Lower leg skin (tissue), 4 donors: ENCODE data around the gene DEDD2. TPM values are rescaled to one million over a fixed set of nuclear protein-coding genes. Genes with fewer than 3 reads are reported as not detected.

ENCODE experiments used
- DNase-seq, 2 donors: peaks; one replicate each; pipeline ENCODE4 v3.0.0-alpha.2; 2019; ENCODE audit warnings: low spot score in 2 of 2
- H3K4me3 ChIP-seq: fragments of 200-600 bp; sonication (generic); 2 replicates; pipeline ENCODE4 v1.5.1; 2017; ENCODE audit warnings: mild to moderate bottlenecking, low read depth; ENCODE audit not compliant: poor library complexity, severe bottlenecking
- POLR2A ChIP-seq, 2 donors: fragments of 450-650 bp; IDR thresholded peaks; one replicate each; pipeline ENCODE4 v1.6.1; 2016 to 2017; ENCODE audit warnings: antibody characterized with exemption in 2 of 2, mild to moderate bottlenecking in 1 of 2, moderate library complexity in 1 of 2
- WGBS, 2 donors: methylation state at CpG; one replicate each; pipeline ENCODE4 v1.1.5; 2018; 5-methylcytosine and 5-hydroxymethylcytosine counted together
- intact Hi-C: fragments of 100-400 bp; cut with DNase I; formaldehyde crosslinking; loops from one replicate; pipeline ENCODE4 v1.15.0; 2023; ENCODE audit warnings: low total_unique reads
- total RNA-seq, 4 donors: library from RNA; depleted of rRNA; stranded (reverse); fragments of >200 nt; gene quantifications; one replicate each; pipeline ENCODE4 v1.1.0, GENCODE V29; 2016
- TF ChIP-seq, protein P1 (sequence below), 3 donors: fragments of 450-650 bp; IDR thresholded peaks; one replicate each; pipeline ENCODE4 v1.5.1; 2016; ENCODE audit warnings: antibody characterized with exemption in 3 of 3, mild to moderate bottlenecking in 3 of 3, moderate library complexity in 2 of 3

DEDD2 gene
- total RNA-seq, 4 donors from 2014 or later = 82.9 to 135 (median 93.5) TPM

DNA sequence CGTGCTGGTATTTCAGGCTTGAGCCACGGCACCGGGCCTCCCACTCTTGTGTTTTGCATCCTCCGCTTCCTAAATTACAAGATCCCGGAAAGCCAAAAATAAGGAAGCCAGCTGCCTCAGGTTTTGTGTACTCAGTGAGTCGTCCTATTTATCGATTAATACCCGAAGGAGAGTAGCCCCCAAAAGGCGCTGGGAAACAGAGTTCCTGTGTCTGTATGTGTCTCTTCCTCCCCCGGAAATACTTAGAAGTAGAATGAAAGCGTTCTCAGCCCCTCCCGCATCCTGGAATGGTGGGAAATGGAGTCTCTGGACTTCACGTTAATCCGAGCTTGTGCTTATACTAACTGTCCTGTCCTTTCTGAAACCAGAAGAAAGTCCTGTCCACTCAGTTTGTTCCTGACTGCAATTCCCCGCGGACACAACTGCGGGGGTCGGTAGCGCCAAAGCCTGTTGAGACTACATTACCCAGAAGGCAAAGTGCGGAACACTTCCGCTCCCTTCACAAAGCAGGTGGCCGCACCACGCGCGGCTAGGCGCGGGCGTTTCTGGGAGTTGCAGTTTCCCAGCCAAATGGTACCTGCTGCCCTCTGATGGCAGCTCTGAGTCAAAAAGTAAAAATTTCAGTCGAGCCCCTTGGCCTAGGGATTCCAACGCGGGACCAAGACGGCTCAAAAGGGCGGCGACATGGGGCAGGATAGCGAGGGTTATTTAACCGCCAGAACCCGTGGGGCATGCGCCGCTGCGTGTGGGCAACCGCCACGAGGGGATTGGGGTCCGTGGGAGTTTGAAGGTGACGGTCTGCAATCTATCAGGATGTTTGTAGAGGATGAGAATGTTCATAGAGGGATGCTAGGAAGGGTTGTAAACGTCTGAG, 27.1 kb upstream of the DEDD2 start:
- H3K4me3 ChIP-seq = peak overlapping the region; percentile 25
- intact Hi-C loops = loop anchor here (10.0 kb wide), 1 partner anchor 50 kb away; no protein-coding TSS in a partner anchor
- DNase-seq = peak; percentile 93 to 99
- WGBS, 2 donors = 2% methylated on average over 36 to 45 of the region's 45 CpGs
- TF ChIP-seq POLR2A (IDR thresholded peaks at IDR 0.05) = peak in 1 of 2 donors; percentile 27
- TF ChIP-seq, protein P1, sequence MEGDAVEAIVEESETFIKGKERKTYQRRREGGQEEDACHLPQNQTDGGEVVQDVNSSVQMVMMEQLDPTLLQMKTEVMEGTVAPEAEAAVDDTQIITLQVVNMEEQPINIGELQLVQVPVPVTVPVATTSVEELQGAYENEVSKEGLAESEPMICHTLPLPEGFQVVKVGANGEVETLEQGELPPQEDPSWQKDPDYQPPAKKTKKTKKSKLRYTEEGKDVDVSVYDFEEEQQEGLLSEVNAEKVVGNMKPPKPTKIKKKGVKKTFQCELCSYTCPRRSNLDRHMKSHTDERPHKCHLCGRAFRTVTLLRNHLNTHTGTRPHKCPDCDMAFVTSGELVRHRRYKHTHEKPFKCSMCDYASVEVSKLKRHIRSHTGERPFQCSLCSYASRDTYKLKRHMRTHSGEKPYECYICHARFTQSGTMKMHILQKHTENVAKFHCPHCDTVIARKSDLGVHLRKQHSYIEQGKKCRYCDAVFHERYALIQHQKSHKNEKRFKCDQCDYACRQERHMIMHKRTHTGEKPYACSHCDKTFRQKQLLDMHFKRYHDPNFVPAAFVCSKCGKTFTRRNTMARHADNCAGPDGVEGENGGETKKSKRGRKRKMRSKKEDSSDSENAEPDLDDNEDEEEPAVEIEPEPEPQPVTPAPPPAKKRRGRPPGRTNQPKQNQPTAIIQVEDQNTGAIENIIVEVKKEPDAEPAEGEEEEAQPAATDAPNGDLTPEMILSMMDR (IDR thresholded peaks at IDR 0.05) = no peak

- DNase-seq = peak; percentile 99 to 100
- H3K4me3 ChIP-seq = peak within 1 kb of the TSS; percentile 81
- 1% methylated on average over 35 to 64 of the region's 76 CpGs for WGBS, 2 donors
- no peak for TF ChIP-seq POLR2A (IDR thresholded peaks at IDR 0.05)
- TF ChIP-seq, protein P1 (IDR thresholded peaks at IDR 0.05) = no peak
- intact Hi-C loops = loop anchor here (10.0 kb wide), 1 partner anchor 52 kb away; no protein-coding TSS in a partner anchor
Observed at GRCh38 chr19:42242512-42243409, 25.3 kb upstream of the DEDD2 start, which contains the start of gene GSK3A. TSS of gene GSK3A (minus strand) at chr19:42242602. CDS start at chr19:42242465, 137 bp downstream.

DNA sequence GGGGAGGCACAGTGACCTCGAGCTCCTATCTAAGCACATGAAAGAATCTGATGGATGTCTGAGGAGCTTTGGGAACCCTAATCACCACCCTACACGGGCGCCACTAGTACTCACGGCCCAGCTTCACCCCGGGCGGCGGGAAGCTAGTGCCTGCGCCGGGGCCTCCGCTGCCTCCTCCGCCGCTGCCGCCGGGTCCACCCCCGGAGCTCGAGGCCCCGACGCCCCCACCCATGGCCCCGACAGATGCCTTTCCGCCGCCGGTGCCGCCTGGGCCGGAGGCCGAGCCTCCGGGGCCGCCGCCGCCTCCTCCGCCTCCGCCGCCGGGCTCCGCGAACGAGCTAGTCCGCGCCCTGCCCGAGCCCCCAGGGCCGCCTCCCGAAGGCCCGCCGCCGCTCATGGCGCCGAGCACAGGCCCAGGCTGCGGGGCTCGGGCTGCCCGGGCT, 24.6 kb upstream of the DEDD2 start:
- peak in 1 of 2 donors; percentile 22 for DNase-seq
- H3K4me3 ChIP-seq = peak overlapping the region; percentile 81
- TF ChIP-seq, protein P1 (IDR thresholded peaks at IDR 0.05) = no peak
- TF ChIP-seq POLR2A (IDR thresholded peaks at IDR 0.05) = no peak
- WGBS, 2 donors = 0% methylated on average over 2 to 14 of the region's 49 CpGs
- intact Hi-C loops = loop anchor here (10.0 kb wide), 1 partner anchor 53 kb away; no protein-coding TSS in a partner anchor

- WGBS, 2 donors = 91 to 93% methylated on average over 3 of the region's 3 CpGs
- no peak overlapping the region for H3K4me3 ChIP-seq
- TF ChIP-seq POLR2A (IDR thresholded peaks at IDR 0.05) = no peak
- TF ChIP-seq, protein P1 (IDR thresholded peaks at IDR 0.05) = no peak
- DNase-seq = no peak
- intact Hi-C loops = loop anchor here (10.0 kb wide), 1 partner anchor 54 kb away; no protein-coding TSS in a partner anchor
Observed at GRCh38 chr19:42241279-42241678, 23.8 kb upstream of the DEDD2 start.

GRCh38 chr19:42239544-42240220, 22.2 kb upstream of the DEDD2 start:
- no peak for DNase-seq
- H3K4me3 ChIP-seq = no peak overlapping the region
- TF ChIP-seq POLR2A (IDR thresholded peaks at IDR 0.05) = no peak
- TF ChIP-seq, protein P1 (IDR thresholded peaks at IDR 0.05) = no peak
- intact Hi-C loops = loop anchor here (10.0 kb wide), 2 partner anchors 55 to 105 kb away; partner anchors contain the start of gene POU2F2
- 81 to 85% methylated on average over 10 of the region's 10 CpGs for WGBS, 2 donors
